GM21529 (cell line): Measurements from ENCODE around the gene FBXL4.
"Not testable (repeated sequence)": the region's sequence is repeated elsewhere in the genome, so short reads cannot be mapped to it uniquely, and the experiment has no call there.

Experiments used
- ATAC-seq: cut with Tn5 transposase; IDR thresholded peaks from one replicate; pipeline ENCODE4 v1.9.1; 2021; ENCODE audit not compliant: unreplicated experiment

The FBXL4 gene

DNA sequence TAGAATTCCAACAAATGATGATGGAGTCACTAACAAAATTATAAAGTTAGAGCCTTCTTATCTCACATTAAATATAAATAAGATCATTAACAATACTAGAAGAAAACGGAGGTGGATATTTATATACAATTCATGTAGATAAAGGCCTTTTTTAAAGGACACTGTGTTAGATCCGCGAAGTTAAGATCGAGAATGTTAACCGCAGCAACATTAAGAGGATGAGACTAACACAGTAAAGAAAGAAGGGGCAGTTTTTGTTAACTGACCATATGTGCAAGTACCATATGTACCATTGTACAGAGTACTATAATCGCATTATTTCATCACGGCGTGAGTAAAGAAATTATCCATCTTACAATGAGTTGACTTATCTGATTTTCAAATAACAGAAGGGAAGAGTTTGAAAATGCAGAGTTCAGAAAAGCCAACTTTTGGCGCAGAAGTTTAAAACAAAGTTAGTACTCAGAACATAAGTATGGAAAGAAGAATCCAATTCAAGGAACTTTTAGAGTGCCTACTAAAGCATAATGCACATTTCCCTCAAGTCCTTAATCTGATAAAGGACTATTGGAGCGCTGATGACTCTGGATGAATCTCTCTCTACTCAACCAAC is 1.4 kb downstream of the FBXL4 start:
- no peak for ATAC-seq

DNA sequence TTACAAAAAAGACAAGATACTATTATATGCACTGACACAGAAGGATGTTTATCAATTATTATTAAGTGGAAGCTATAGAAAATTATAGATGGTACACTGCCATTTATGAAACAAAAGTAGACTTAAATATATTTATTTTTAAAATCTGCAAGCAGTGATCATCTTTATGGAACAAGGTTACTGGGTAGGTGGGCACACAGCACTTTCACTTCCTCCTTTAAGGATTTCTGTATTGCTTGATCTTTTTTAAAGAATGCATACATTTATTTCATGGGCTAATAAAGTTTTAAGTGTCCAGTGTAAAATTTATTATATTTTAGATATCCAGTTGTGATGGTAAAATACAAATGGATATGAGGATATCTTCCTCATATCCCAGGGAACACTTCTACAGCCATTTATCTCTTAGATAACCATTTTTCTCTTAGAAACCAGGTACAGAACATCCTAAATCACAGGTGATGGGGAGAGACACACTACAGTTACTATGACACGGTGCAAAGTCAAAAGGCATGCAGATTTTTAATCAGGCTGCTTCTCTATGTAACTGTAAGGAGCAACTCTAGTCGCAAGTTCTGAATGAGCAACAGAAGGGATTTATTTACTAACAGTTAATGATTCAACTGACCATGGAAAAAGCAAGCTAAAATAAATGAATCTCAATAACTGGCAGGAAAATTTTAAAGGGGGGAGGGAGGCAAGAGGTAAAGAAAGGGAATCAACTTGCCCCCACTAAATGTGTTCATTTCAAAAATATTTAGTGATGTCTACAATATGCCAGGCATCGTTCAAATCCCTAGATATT is 2.2 kb downstream of the FBXL4 start:
- no peak for ATAC-seq

DNA sequence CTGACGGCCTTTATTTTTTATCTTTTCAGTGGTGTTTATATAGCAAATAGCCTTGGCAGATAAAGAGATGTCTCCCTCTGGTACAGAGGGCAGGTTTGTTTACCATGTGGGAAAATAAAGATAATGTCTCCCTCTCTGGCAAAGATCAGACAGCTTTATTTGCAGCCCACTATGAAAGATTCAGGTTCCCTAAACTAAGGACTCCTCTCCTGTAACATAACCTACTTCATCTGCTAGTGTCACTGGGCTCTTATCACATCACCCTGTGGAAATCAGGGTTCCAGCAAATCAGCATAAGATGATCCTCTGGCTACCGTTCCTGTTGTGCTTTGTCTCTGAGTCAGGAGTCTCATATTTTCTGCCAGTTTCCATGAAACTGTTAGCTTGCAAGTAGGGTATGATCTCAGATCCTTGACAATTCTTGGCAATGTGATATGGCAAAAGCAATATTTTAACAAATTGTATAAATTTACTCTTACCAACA is 3.1 kb downstream of the FBXL4 start:
- no peak for ATAC-seq

DNA sequence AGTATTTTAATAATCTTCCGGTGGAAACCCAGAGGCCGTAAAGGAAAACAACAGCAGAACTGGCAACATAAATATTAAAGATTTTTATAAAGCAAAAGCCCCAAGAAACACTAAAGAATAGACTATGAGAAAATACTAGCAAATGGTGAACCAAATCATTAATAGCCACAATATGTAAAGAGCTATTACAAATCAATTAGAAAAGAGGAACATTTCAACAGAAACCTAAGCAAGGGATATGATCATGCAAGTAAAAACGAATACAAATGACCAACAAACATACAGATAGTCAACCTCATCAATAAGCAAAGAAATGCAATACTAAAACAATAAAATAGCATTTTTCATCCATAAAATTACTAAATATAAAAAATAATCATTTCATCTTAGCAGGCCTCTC is 3.6 kb downstream of the FBXL4 start:
- no peak for ATAC-seq

DNA sequence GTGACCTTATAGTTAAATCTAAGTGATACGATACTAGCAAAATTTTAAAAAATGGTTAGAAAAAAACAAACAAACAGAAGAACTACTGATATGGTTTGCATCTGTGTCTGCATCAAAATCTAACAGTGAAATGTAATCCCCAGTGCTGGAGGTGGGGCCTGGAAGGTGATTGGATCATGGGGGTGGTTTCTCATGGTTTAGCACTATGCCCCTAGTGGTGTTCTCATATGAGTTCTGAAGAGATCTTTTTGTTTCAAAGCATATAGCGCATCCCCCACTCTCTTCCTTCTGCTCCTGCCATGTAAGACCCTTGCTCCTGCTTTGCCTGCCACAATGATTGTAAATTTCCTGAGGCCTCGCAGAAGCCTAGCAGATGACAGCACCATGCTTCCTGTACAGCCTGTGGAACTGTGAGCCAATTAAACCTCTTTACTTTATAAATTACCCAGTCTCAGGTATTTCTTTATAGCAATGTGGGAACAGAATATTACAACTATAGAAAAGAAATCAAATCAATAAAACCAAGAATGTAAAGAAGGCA is 5.4 kb downstream of the FBXL4 start:
- no peak for ATAC-seq

DNA sequence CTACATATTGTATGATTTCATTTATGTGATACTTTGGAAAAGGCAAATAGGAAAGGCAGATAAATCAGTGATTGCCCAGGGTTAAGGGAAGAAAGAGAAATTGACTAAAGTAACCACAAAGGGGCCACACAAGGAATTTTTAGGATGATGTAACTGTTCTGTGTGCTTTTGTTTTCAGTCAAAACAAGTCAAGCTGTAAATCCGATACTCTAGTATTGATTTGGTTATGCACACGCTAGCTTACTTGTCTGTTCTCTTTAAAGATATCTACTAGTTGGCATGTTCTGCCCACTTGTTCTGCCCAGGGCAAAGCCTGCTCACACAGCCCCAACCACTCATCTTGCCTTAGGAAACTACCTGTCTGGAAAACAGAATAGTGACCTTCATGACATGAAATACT is 6.4 kb downstream of the FBXL4 start:
- ATAC-seq, result no peak

DNA sequence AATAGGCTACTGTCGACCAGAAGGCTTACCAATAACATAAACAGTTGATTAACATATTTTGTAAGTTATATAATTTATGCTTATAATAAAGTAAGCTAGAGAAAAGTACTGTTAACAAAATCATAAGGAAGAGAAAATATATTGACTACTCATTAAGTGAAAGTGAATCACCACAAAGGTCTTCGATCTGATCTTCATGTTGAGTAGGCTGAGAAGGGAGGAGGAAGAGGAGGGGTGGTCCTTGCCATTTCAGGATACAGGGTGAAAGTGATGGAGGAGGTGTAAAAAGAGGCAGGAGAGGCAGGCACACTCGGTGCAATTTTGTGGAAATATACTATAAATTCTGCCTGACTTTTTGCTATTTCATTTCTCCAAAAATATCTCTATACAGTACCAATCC is 10.4 kb downstream of the FBXL4 start:
- ATAC-seq, result no peak

DNA sequence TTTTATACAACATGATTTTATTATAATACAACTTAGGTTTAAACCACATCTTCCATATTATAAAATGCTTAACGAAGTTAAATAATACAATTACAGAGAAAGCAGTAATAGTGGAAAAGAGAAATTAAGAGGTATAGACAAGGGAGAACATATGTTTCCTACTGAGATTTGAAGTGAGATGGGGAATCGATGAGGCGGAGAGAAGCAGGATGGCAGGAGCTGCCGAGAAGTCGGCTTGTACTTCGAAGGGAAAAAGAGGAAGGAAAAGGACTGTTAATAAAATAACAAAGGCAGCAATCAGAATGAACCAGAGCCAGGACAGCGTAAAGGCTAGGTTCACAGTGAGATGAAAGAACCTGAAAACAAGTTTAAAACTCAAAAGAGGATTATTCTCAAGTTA is 15.4 kb downstream of the FBXL4 start:
- no peak for ATAC-seq

DNA sequence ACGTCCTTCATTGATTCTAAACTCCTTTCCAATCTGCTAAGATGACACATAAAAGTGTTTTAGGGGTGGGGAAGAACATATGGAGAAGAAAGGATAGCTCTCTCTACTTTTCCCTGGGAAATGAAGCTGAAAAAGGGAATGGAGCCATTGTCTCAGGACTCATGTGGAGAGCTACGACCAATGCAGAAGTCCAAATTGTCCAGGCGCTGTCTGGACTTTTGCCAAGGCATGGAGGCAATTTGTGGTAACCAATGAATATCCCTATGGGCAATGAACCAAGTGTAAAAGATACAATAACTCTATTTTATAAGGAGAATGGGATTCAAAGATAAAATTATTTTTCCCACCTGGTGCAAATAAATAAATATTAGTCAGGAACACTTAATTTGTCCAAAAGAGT is 16.1 kb downstream of the FBXL4 start:
- no peak for ATAC-seq

DNA sequence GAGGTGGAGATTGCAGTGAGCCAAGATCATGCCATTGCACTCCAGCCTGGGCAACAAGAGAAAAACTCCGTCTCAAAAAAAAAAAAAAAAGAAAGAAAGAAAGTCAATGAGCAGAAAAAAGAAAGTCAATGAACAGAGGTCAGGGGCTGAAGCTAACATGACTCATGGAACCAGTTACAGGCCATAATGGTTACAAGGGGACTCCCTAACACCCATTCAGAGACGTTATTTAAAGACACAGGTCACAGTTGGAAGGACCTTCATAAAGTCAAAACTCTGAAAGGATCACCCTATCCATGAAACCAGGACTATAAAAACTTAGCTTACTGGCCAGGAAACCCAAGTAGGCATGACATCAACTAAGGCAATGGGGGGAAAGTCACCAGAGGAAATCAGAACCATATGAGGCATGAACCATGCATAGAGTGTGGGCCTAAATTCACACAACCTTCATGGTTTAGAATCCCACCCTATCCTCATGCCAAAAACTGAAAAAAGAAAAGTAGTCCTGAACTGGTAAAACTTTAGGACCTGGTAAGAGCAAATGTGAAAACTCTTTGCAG is 18.2 kb downstream of the FBXL4 start:
- ATAC-seq, result no peak

DNA sequence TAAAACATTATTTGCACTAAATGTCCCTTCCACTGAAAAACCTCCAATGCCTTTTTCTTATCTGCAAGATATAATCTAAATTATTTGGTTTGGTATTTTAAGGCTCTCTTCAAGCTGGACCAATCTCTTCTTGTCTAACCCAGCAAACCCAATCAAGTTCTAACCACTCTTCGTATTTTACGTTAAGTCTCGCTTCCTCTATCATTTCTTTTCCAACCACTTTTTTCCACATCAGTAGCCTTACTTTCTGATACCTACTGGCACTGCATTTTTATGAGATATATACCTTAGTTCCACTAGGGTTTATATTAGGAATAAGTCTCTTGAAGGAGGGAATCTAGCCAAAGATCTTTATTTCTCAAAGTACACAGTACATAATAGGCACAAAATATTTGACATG is 19.1 kb downstream of the FBXL4 start:
- ATAC-seq, result no peak

DNA sequence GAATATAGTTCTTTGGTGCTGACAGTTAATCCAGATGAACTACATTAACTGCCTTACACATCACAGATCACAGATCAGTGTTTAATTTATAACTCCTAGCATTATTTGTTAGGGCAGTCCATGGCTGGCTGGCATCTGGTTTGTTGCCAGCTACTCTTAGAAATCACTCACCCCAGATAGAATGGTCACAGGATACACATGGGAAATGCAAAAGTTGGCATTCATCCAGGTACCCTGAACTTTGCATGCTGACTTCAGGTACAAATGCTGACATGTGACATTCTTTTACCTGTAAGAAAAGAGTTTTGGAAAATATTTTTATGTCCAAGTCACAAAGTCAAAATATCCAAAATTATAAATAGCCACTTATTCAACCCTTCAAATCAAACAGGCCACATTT is 20.2 kb downstream of the FBXL4 start:
- no peak for ATAC-seq

DNA sequence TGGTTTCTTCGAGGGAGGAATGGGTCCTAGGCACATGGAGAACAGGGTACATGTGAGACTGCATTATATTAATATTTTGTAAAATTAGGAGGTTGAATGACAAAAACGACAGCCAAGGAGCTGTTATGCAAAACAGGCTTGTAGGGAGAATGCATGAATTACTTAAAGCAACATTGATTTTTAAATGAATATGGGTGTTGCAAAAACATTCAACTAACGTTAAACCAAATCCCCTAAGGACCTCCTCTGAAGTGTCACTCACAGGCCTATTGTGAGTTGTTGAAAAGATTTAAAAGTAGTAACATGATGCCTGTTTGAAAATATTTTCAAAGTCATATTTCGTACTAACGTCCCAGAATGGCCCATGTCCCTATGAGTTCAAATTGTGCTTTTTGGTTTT is 21.9 kb downstream of the FBXL4 start:
- no peak for ATAC-seq

DNA sequence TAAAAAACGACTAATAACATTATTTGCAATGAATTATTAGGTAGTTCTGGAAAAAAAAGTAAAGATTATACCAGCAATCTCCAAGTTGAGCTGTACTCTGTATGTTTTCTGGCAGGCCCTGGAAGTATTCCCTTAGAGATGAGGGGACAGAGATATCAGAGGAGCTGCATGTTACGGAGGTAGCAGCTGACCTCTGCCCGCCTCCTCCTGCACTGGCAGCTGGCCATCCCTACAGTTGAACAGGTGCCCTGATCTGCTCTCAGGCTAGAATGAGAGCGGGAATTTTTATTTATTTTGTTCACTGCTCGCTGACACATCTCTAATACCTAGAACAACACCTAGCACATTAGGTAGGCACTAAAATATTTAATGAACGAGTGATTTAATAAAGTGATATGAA is 23.1 kb downstream of the FBXL4 start:
- ATAC-seq, result no peak

DNA sequence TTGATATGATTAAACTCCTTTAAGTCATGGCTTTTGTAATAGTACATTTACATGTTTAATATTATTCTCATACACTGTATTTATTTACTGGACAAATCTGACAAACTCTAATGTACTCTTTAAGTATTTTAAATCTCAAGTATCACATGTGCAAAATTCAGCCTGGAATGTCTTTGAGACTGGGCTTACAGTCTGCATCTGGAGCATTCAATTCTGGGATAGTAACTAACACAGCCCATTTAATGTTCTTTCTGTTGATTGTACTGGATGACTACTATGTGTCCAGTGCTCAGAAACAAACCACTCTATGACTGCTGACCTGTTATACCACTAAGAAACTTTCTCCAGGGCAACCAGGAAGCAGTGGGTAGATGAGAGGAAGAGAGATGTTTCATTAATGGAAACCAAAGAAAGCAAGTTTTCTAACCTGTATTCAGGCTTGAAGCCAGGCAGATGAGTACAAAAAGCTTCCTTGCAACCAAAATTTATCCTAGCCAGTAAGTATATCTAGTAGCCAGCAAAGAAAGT is 26.8 kb downstream of the FBXL4 start:
- peak; percentile 95 for ATAC-seq

DNA sequence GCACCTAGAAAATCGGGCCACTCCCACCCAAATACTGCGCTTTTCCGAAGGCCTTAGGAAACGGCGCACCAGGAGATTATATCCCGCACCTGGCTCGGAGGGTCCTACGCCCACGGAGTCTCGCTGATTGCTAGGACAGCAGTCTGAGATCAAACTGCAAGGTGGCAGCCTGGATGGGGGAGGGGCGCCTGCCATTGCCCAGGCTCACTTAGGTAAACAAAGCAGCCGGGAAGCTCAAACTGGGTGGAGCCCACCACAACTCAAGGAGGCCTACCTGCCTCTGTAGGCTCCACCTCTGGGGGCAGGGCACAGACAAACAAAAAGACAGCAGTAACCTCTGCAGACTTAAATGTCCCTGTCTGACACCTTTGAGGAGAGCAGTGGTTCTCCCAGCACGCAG is 36.8 kb downstream of the FBXL4 start:
- ATAC-seq, result not testable (repeated sequence)

DNA sequence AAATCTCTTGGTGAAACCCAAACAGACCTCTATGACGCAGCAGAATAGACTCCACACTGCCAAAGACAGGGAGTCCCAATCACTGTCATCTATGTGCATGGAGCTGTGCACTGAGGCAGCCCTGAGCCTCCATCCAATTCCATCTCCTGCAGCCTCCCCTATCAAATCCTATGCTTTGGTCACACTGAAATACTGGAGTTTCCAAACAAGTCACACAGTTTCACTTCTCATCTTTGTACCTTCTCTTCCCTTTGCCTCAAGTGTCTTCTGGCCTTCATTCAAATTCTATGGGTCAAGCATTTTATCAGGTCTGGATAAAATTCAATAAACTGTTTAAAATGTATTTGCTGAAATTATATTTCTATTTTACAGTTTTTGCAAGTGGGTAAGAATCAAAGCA is 38.5 kb downstream of the FBXL4 start:
- no peak for ATAC-seq

DNA sequence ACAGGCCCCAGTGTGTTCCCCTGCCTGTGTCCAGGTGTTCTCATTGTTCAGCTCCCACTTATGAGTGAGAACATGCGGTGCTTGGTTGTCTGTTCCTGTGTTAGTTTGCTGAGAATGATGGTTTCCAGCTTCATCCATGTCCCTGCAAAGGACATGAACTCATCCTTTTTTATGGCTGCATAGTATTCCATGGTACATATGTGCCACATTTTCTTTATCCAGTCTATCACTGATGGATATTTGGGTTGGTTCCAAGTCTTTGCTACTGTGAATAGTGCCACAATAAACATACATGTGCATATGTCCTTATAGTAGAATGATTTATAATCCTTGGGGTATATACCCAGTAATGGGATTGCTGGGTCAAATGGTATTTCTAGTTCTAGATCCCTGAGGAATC is 41.4 kb downstream of the FBXL4 start:
- not testable (repeated sequence) for ATAC-seq

DNA sequence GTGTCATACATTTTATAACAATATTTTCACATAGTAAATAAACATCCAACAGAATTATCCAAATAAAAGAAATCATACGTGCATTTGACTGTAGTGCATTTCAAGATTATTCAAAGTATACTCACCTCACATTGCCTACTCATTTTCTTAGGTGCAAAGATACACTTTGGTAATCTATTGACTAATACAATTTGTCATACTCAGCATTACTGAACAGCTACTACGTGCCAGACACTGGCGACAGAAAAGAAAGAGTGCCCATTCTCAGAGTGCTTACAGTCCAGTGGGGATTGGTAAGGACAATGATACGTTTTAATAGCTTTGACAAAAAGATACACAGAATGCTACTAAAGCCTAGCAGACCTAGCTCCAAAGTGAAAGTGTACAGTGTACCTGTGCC is 42.0 kb downstream of the FBXL4 start:
- ATAC-seq, result no peak

DNA sequence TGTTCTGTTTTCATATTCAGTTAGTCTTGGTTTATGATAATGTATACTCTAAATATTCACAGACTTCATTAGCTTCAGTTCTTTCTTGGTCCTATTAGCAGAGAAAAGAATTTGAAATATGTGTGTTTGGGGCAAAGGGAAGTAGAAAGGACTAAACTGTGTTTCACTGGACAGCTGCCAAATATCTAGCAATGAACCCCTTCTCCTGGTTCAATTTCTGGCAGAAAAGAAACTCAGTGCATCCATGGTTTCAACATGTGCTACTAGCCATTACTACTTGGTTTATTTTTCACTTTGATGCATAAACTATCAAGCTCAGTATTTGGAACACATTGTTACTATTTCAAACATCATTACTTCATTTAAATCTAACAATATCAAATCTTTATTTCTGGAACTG is 43.6 kb downstream of the FBXL4 start:
- ATAC-seq, result no peak

DNA sequence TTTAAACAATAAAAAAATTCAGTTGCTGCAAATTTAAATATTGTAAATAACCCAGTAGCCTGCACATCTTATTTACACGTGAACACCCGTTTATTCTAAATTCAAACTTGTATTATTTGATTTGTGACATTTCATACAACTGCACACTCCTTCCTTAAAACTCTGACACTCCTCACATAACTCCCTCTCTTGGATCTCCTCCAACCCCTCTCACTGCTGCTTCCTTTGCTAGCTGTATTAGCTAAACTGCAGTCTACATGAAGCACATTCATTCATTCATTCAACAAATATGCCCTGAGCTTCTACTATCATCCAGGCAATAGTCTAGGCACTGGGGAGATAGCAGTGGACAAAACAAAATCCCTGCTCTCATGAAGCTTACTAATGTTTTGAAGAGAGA is 47.0 kb downstream of the FBXL4 start:
- ATAC-seq, result no peak

DNA sequence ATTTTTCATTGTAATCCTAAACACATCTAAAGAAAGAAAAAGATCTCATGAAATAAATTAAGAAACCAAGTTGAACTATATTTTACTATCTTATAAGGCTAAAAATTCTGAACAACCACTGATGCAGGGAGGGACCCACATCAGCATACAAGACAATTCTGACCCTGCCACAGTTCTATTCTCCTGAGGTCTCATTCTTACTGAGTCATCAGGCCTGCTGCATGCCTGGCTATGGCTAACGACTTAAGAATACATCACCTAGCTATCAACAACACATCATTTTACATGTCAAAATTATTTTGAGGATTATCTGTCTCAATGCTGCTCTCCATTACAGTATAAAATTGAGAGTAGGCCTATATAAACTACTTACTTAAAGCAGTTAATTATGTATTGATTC is 52.9 kb downstream of the FBXL4 start:
- no peak for ATAC-seq
